DMS153 (cell line): ENCODE measurements around the gene CEP95.

Experiments
- DNase-seq: peaks from one replicate; lab custom pipeline; 2025; lab: John Stamatoyannopoulos, UW

The CEP95 gene

DNA sequence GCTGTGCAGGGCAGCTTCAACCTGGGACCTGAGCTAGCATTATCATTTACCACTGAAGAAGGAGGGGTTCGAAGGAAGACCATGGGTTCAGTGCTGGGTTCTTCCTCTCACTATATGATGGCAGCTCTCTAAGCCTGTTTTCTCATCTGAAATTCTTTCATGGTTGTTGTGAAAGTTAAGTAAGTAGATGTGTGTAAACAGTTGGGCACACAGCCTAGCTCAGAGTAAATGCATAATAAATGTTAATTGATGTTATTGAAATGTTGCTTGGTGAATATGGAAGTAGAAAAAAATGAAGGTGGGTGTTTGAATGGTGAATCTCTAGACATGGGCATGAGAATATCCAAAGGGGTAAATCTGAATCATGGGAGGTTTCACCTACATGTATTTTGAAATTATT, 9.1 kb downstream of the CEP95 start:
- no peak for DNase-seq

DNA sequence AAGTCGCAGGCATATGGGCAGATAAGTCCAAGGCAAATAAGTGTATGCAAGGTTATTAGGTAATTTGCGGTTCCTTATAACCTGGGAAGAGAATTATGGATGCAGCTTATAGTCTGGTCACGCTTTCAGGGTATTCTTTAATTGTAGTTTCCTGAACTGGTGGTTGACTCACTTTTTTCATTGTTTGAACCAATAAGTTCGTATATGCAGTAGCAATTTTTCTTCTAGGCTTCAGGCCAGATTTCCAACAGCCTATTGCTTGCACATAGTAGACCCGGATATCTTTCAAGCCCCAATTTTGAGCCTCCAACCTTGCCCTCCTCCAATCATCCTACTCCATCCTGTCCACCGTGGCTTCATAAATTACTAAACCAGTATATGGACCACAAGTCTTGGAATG, 12.8 kb downstream of the CEP95 start:
- DNase-seq: no peak

GRCh38 chr17:64520359-64520758, 13.6 kb downstream of the CEP95 start:
- DNase-seq: no peak

GRCh38 chr17:64527914-64528313, 21.1 kb downstream of the CEP95 start:
- no peak for DNase-seq

- no peak for DNase-seq
These were observed 22.4 kb downstream of the CEP95 start for GRCh38 chr17:64529221-64529620.

- no peak for DNase-seq
These were observed 25.2 kb downstream of the CEP95 start for GRCh38 chr17:64531955-64532371.

GRCh38 chr17:64532409-64532808, 25.6 kb downstream of the CEP95 start:
- no peak for DNase-seq

GRCh38 chr17:64533784-64534183, 27.0 kb downstream of the CEP95 start:
- no peak for DNase-seq

DNA sequence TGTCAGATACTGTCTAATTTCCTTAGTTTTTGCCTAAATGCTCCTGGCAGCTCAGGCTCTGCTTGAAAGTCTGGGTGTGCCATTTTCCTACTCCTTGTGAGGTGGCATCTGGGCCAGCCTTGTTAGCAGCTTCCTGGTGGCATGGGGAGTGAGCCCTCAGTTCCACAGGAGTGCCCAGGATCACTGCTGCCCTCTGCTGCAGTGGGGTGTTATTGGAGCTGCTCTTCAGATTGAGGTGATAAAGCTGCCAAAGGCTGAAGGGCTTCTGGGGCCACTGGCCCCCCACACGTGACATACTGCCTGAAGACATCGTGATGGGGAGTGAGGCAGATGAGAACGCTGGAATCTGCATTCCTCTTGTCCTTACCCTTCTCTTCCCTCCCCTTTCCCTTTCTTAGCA, 27.4 kb downstream of the CEP95 start:
- no peak for DNase-seq

- DNase-seq: no peak
These were observed 28.6 kb downstream of the CEP95 start for GRCh38 chr17:64535357-64535756.

GRCh38 chr17:64536913-64537312, 30.1 kb downstream of the CEP95 start:
- DNase-seq: no peak

- no peak for DNase-seq
These were observed 30.7 kb downstream of the CEP95 start for GRCh38 chr17:64537488-64537887.

DNA sequence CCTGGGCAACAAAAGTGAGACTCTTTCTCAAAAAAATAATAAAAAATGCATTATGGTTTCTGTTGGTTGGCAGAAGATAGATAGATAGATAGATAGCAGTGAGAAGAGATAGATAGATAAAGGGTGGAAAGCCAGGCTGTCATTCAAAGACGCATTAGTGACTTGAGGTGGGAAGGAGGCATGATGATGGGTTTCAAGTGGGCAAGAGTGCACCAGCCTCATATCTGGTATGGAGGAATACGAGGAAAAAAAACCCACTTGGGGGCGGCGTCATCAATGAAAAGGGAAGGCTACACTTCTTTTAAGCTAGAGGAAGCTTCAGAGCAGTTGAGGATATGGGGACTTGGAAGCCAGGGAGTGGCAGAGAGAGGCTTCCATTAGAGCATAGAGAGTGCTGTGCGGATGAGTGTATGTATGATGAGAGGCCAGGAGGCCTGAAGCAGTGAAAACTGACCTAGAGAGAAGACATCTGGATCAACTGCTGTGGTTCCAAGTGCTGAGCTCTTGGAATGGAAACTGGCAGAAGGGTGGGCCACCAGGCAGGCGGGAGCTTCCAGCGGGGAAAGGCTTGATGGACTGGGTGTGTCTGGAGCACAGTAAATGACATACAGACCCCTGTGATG, 31.8 kb downstream of the CEP95 start:
- no peak for DNase-seq

GRCh38 chr17:64540118-64540776, 33.5 kb downstream of the CEP95 start:
- DNase-seq: no peak

DNA sequence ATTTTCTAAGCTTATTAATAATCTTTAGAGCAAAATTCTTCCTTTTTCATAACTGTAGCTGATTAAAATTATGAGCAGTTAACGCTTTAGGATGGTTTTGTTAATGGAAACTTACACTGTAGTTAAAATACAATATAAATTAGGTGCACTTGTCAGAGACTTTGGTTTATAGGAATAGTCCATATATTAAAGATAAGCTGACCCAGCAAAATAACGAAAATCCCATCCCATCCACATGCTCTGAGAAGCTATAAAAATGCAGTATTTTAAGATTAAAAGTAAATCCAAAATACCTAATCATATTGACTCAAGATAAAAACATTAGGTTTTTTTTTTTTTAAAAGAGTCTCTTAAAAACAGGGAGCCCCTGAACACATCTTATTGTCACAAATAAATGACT, 38.0 kb downstream of the CEP95 start:
- no peak for DNase-seq

- no peak for DNase-seq
These were observed 39.9 kb downstream of the CEP95 start for GRCh38 chr17:64546716-64547115.

- DNase-seq: no peak
These were observed 40.5 kb downstream of the CEP95 start for GRCh38 chr17:64547319-64547718.

GRCh38 chr17:64551461-64551860, 44.7 kb downstream of the CEP95 start:
- no peak for DNase-seq

GRCh38 chr17:64554028-64554637, 47.4 kb downstream of the CEP95 start:
- DNase-seq: no peak

DNA sequence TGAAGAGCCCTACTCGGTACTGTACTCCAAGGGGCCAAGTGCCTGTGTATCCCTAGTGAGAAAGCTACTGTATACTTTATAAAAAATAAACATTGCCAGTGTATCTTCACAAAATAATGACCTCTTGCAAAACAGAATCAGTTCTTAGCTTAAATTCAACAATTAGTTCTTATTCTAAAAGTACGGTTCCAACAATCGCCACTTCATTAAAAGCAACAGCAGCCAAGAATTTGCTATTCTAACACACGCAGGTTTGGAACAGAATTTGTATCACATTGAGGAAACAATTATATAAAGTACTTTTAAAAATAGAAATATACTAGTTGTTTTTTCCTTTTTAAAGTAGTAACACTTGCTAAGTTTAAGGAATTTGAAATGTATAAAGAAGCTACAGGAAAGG, 48.5 kb downstream of the CEP95 start:
- no peak for DNase-seq

DNA sequence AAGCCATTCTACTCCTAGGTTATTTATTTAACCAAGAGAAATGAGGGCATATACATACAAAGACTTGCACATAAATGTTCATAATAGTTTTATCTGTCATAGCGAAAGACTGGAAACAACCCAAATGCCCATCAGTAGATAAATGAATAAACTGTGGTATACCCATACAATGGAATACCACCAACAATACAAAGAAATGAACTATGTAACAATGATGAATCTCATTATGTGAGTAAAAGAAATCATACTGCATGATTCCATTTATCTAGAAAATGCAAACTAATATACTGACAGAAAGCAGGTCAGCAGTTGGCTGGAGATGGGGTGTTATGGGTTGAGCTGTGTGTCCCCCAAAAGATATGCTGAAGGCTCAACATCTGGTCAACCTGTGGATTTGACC, 57.3 kb downstream of the CEP95 start:
- DNase-seq: no peak

GRCh38 chr17:64565563-64565962, 58.8 kb downstream of the CEP95 start:
- DNase-seq: no peak

GRCh38 chr17:64571746-64572145, 65.0 kb downstream of the CEP95 start:
- no peak for DNase-seq

DNA sequence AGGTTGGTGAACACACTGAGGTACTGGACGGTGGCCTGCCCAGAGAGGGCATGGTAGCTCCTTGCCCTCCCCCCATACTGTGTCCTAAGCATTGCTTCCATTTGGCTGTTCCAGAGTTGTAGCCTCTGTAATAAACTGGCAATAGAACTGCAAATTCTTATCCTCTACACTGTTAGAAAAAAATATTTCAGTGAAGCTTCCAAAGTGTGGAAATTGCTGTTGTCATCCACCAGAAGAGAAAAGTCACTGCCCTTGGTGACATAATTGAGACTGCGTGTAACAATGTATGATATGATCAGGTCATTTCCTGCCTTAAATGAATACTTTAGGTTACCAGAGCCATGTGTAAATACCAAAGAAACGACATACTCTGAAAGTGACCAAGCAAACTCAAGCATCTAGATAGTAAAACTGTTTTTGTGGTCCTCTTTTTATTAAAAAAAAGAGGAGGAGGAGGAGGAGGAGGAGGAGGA, 65.9 kb downstream of the CEP95 start:
- DNase-seq: no peak
